Activated effector memory CD4-positive, alpha-beta T cell treated with anti-CD3 and anti-CD28 coated beads, Interleukin-2, amount 50 U/mL, for 16 hours (primary cell): ENCODE results near the gene CAMTA1.

Source experiments
- DNase-seq: peaks from one replicate; pipeline ENCODE4 v3.0.0-alpha.2; 2020

The CAMTA1 gene

DNA sequence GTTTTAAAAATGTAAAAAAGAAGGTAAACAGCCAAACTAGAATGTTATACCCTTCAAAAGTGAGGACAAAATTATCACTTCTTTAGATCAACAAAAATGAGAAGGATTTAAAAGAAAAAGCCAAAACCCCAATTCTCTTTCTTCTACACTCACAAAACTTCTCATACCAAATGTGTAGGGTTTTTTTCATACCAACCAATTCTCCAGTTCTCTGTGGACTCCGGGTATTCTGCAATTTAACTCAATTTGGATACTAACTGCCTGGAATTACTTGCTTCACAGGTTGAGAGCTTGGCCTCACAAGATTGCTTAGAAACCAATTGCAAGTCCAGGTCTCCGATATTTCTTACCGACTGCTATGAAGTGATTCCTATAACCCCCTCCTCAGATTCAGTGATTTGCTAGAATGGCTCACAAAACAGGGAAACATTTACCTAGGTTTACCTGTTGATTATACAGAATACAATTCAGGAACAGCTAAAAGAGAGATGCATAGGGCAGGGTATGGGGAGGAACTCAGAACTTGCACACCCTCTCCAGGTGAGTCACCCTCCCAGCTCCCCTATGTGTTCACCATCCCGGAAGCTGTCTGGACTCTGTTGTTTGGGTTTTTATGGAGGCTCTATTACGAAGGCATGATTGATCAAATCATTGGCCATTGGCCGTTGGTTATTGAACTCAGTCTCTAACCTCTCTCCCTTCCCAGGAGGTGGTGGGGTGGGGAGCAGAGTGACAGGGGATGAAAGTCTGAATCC is 67.1 kb downstream of the CAMTA1 start:
- DNase-seq: no peak

- DNase-seq: no peak
Measured at GRCh38 chr1:6854166-6854565, 68.9 kb downstream of the CAMTA1 start.

- no peak for DNase-seq
Measured at GRCh38 chr1:6857831-6858230, 72.6 kb downstream of the CAMTA1 start.

GRCh38 chr1:6858596-6858995 is 73.3 kb downstream of the CAMTA1 start:
- DNase-seq: no peak

DNA sequence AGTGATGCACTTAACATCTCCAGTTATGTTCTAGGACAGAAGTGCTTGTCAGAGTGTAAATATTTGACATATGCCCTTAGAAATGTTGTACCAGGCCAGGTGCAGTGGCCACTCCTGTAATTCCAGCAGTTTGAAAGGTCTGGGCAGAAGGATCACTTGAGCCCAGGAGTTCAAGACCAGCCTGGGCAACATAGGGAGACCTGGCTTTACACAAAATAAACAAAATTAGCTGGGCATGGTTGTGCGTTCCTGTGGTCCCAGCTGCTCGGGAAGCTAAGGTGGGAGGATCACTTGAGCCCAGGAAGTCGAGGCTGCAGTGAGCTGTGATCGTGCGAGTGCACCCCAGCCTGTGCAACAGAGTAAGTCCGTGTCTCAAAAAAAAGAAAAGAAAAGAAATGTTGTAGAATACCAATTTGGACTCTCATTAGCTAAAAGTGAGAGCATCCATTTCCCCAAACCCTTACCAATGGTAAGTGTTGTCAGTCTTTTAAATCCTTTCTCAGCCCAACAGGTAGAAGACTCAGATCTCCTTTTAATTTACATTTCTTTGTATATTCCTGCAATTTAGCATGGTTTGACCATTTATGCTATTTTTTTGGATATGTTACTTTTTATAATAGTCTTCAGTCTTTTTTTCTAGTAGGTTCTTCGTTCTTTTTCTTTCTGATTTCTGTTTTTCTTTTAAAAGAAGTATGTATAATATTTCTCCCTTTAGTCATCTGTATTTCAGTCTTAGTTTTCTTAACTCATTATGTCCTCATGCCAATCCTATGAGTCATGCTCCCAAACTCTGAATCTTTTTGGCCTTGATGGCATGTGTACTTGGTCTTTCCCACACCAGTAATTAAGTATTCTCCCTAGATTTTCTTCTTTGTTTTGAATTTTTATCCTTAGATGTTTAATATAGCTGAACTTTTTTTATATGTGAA is 74.4 kb downstream of the CAMTA1 start:
- no peak for DNase-seq

- DNase-seq: no peak
Measured at GRCh38 chr1:6860401-6860800, 75.1 kb downstream of the CAMTA1 start.

DNA sequence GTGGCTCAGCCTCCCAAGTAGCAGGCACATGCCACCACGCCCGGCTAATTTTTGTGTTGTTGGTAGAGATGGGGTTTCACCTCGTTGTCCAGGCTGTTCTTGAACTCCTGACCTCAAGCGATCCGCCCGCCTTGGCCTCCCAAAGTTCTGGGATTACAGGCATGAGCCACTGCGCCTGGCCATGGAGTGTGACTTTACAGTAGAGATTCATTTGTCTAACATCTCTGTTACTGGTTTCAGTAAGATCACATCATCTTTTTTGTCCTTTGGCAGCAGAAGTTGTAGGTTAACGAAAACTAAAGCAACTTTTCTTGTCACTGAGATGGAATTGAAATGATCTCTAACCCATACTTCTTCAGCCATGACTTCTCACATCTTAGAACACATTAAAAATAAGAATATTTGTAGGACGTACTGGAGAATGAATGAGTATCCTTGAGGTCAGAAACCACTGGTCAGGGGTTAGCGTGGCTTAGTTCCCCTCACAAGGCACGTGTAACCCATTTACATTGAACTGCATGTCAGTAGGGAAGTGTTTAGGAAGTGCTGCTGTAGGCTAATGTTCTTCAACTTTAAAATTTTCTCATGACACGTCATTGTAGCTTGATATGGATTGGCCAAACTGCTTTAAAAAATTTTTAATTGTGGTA is 75.9 kb downstream of the CAMTA1 start:
- DNase-seq: no peak

- no peak for DNase-seq
Measured at GRCh38 chr1:6862906-6863305, 77.7 kb downstream of the CAMTA1 start.

GRCh38 chr1:6864166-6864565 is 78.9 kb downstream of the CAMTA1 start:
- DNase-seq: no peak

- DNase-seq: no peak
Measured at GRCh38 chr1:6866825-6867224, 81.6 kb downstream of the CAMTA1 start.

GRCh38 chr1:6867321-6867720 is 82.1 kb downstream of the CAMTA1 start:
- no peak for DNase-seq

DNA sequence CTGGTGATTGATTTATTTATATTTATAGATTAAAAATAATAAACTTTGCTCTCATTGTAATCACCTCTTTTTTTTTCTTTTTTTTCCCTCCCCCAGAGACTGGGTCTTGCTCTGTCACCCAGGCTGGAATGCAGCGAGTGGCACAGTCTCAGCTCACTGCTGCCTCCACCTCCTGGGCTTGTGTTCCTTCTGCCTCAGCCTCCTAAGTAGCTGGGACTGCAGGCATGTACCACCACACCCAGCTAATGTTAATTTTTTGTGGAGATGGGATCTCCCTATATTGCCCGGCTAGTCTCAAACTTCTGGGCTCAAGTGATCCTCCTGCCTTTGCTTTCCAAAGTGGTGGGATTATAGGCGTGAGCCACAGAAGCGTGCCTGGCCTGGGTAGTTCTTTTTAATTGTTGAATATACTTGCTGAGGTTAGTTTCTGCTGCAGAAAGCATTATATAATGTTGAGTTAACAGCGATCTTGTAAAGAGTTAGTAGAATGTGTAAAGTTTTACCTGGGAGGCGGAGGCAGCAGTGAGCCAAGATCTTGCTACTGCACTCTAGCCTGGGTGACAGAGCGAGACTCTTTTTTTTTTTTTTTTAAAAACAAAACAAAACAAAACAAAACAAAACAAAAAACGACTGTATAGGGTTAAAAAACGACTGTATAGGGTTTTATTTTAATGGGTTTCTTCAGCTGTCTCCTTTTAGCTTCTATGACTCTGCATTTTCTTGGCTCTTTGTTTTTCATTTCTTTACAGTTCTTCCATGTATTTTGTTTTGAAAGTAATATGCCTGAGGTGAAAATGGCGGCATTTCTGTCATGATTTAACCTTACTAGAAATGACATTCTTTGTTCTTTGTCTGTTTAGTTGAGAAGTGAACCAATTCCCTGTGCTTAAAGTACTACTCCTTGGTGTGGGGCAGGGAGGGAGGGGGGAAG is 82.7 kb downstream of the CAMTA1 start:
- DNase-seq: no peak

DNA sequence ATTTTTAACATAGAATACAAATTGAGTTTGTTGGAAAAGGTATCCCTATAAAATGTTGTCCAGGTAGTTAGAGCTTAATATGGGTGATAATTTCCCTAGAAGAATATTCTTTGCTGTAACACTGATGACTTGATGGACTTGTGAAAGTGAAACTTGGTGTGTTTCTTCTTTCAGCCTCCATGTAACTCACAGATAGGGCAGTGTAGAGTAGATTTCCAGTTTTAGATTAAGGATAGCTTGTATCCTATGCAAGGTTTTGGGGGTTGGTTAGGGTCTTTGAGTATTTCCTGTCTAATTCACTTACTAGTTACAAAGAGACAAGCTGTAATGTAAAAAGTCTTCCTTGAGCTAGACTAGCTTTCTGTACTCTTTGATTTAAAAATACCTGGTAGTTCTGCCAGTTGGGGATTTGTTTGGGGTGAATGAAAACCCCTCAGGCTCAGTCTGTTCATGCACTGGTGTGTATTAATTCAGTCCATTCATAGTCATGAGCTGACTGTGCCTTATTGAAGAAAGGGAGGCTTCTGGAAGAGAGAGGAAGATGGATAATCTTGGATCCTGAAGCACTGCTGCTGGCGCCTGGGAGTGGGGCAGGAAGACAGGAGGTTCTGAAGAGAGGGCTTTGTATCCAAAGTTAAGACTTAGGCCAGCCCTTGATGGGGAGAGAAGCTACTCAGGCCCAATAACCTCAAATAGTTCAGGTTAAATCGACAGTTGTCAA is 83.6 kb downstream of the CAMTA1 start:
- no peak for DNase-seq

- DNase-seq: no peak
Measured at GRCh38 chr1:6869545-6869944, 84.3 kb downstream of the CAMTA1 start.

GRCh38 chr1:6870086-6870485 is 84.8 kb downstream of the CAMTA1 start:
- no peak for DNase-seq

GRCh38 chr1:6870571-6870970 is 85.3 kb downstream of the CAMTA1 start:
- DNase-seq: no peak

- no peak for DNase-seq
Measured at GRCh38 chr1:6871300-6871972, 86.2 kb downstream of the CAMTA1 start.

DNA sequence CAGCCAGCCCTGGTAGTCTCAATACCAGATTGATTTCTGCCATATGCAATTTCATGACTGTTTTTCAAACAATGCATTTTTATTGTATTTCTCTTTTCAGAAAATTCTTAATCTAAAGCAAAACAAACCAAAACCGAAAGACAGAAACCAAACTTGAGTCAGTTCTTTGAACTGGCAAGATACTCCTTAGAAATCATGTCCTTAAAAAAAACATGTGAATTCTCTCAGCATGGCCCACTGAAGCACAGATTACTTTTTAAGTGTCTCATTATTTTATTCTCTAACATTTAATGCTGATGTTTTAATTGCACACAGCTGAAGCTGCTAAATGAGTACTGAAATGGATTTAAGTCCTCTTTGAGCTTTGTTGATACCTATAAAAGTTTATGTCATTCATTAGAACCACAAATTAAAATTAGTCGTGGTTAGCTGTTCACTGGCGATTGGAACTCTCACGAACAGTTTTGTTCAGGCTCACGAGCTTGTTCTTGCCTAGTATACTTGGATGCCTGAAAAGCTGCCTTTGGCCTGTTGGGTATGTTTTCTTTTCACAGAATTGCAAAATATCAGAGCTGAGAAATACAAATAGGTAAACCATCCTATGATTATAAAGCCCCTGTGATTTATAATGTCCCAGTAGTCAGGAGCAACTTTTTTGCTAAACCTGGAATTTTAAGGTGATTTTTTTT is 87.5 kb downstream of the CAMTA1 start:
- DNase-seq: no peak

- DNase-seq: no peak
Measured at GRCh38 chr1:6873298-6874015, 88.2 kb downstream of the CAMTA1 start.

DNA sequence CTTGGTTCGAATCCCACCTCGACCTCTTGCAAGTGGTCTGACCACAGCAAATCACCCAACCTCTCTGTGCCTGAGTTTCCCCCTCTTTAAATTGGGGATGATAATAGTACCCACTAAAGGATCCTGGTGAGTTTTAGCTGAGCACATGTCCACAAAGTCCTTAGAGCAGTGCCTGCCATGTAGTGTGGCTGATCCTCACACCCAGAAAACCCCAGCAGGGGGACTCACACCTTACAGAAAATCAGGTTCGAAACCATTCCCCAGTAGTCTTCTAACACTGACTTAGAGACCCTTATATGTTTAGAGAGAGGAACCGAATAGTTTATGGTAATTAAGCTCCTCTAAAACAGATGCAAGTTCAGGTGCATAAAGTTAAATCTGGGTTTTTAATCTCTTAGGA is 89.0 kb downstream of the CAMTA1 start:
- DNase-seq: no peak
